Stomach (tissue), 9 donors: ENCODE measurements around the gene CBL. TPM values are rescaled to one million over a fixed set of nuclear protein-coding genes. Genes with fewer than 3 reads are reported as not detected.
"Not testable (repeated sequence)": the region's sequence is repeated elsewhere in the genome, so short reads cannot be mapped to it uniquely, and the experiment has no call there.

Experiments
- DNase-seq, 2 donors: peaks; one replicate each; pipeline versions ENCODE4 v3.0.0 to v3.0.0-alpha.2; 2013 to 2019
- H3K27ac ChIP-seq, 5 donors: fragments of 200-600 bp in 4 of 5; sonication (generic) in 4 of 5; one replicate each; pipeline ENCODE4 v1.5.1; 2013 to 2019; ENCODE audit warnings: mild to moderate bottlenecking in 1 of 5, moderate library complexity in 1 of 5
- H3K27me3 ChIP-seq, 3 donors: fragments of 200-600 bp; sonication (generic); one replicate each; pipeline ENCODE4 v1.5.1; 2017 to 2019; ENCODE audit warnings: mixed run types in 1 of 3
- H3K36me3 ChIP-seq, 4 donors: fragments of 200-600 bp; sonication (generic); 1 replicate in 3 of 4; 2 replicates in 1 of 4; pipeline ENCODE4 v1.5.1; 2016 to 2019
- H3K4me1 ChIP-seq, 4 donors: fragments of 200-600 bp; sonication (generic); one replicate each; pipeline ENCODE4 v1.5.1; 2016 to 2019
- H3K4me3 ChIP-seq, 4 donors: fragments of 200-600 bp; sonication (generic) in 3 of 4; one replicate each; pipeline ENCODE4 v1.5.1; 2016 to 2019; ENCODE audit warnings: mild to moderate bottlenecking in 1 of 4
- H3K9me3 ChIP-seq, 4 donors: fragments of 200-600 bp; sonication (generic); one replicate each; pipeline ENCODE4 v1.5.1; 2016 to 2019
- CTCF ChIP-seq, 7 experiments: fragments of 450-650 bp in 4 of 7; fragments of 200-600 bp in 3 of 7; sonication (generic) in 3 of 7; IDR thresholded peaks; one replicate each; pipeline ENCODE4 v1.5.1; 2016 to 2019; ENCODE audit warnings: antibody characterized with exemption in 7 of 7, control low read depth in 2 of 7, mild to moderate bottlenecking in 1 of 7
- EP300 ChIP-seq: sonication (generic); formaldehyde crosslinking; IDR thresholded peaks from one replicate; pipeline ENCODE4 v1.6.1; 2017; ENCODE audit warnings: antibody characterized with exemption
- POLR2A ChIP-seq, 4 donors: fragments of 450-650 bp; IDR thresholded peaks; one replicate each; pipeline ENCODE4 v1.6.1; 2016; ENCODE audit warnings: antibody characterized with exemption in 4 of 4, control low read depth in 2 of 4, mild to moderate bottlenecking in 1 of 4, moderate library complexity in 1 of 4
- POLR2AphosphoS5 ChIP-seq, 3 donors: sonication (generic); formaldehyde crosslinking; IDR thresholded peaks; one replicate each; pipeline ENCODE4 v1.6.1; 2016; ENCODE audit warnings: antibody characterized with exemption in 3 of 3
- WGBS, 5 donors: extraction: QIAGEN DNeasy Blood & Tissue Kit in 3 of 5; methylation state at CpG; one replicate each; pipeline versions ENCODE4 v1.1.5 to v1.1.7; 2013 to 2018; 5-methylcytosine and 5-hydroxymethylcytosine counted together
- intact Hi-C: fragments of 100-400 bp; cut with DNase I; formaldehyde crosslinking; loops from one replicate; pipeline ENCODE4 v1.15.1; 2023; ENCODE audit warnings: low total_unique reads
- polyA plus RNA-seq, 3 donors: library from polyadenylated mRNA; stranded (reverse); fragments of 200-250 nt; gene quantifications; one replicate each; pipeline ENCODE4 v1.2.3, GENCODE V29; 2013
- total RNA-seq, 5 donors: library from RNA; depleted of rRNA; stranded (reverse); fragments of >200 nt; gene quantifications; one replicate each; pipeline versions ENCODE4 v1.1.0 to v1.2.3, GENCODE V29; 2014 to 2016
- donor health status: healthy with polysubstance abuse.
- donor health status: Bipolar disorder and iron deficiency.
- donor health status: healthy.

CBL gene
- total and polyA plus RNA-seq, 8 donors = 1.4 to 13.8 (median 7.9) TPM

GRCh38 chr11:119158467-119158866 is 47.7 kb upstream of the CBL start:
- no peak overlapping the region for H3K4me3 ChIP-seq
- WGBS, 5 donors = 91 to 92% (median 92%) methylated on average over 12 to 13 of the region's 13 CpGs
- no peaks in the 10 kb centered on the region for H3K9me3 ChIP-seq
- no peaks in the 10 kb centered on the region for H3K4me1 ChIP-seq
- no peaks in the 10 kb centered on the region for H3K36me3 ChIP-seq
- intact Hi-C loops = no loop called here
- peaks cover 0 to 3% (median 0%) of the 10 kb centered on the region in 3 donors for H3K27me3 ChIP-seq
- no peak overlapping the region for H3K27ac ChIP-seq
- no peak for DNase-seq
- TF ChIP-seq EP300 (no peak), POLR2AphosphoS5 (IDR thresholded peaks at IDR 0.05) (no peak), CTCF (IDR thresholded peaks at IDR 0.05) (no peak), POLR2A (IDR thresholded peaks at IDR 0.05) (no peak)

- DNase-seq = no peak
- TF ChIP-seq EP300 (no peak), POLR2AphosphoS5 (IDR thresholded peaks at IDR 0.05) (no peak), POLR2A (IDR thresholded peaks at IDR 0.05) (no peak), CTCF (IDR thresholded peaks at IDR 0.05) (no peak)
- Histone ChIP-seq H3K27ac (no peak overlapping the region), H3K36me3 (no peaks in the 10 kb centered on the region), H3K4me1 (no peaks in the 10 kb centered on the region), H3K27me3 (no peaks in the 10 kb centered on the region), H3K9me3 (no peaks in the 10 kb centered on the region), H3K4me3 (no peak overlapping the region)
- 88 to 96% (median 92%) methylated on average over 8 to 9 of the region's 9 CpGs for WGBS, 5 donors
- intact Hi-C loops = no loop called here
These were observed 46.0 kb upstream of the CBL start for GRCh38 chr11:119160151-119160550.

GRCh38 chr11:119161871-119162270 is 44.3 kb upstream of the CBL start:
- 81 to 91% (median 81%) methylated on average over 7 to 8 of the region's 8 CpGs for WGBS, 5 donors
- Histone ChIP-seq H3K27ac (no peak overlapping the region), H3K27me3 (no peaks in the 10 kb centered on the region), H3K4me1 (no peaks in the 10 kb centered on the region), H3K36me3 (no peaks in the 10 kb centered on the region), H3K4me3 (no peak overlapping the region), H3K9me3 (no peaks in the 10 kb centered on the region)
- TF ChIP-seq POLR2AphosphoS5 (IDR thresholded peaks at IDR 0.05) = no peak
- TF ChIP-seq CTCF (IDR thresholded peaks at IDR 0.05) = no peak
- TF ChIP-seq EP300 = no peak
- no peak for TF ChIP-seq POLR2A (IDR thresholded peaks at IDR 0.05)
- intact Hi-C loops = no loop called here
- no peak for DNase-seq

- intact Hi-C loops = no loop called here
- 67 to 80% (median 78%) methylated on average over 8 of the region's 8 CpGs for WGBS, 5 donors
- peaks cover 11 to 23% (median 17%) of the 10 kb centered on the region in 4 donors for H3K4me1 ChIP-seq
- DNase-seq = no peak
- H3K4me3 ChIP-seq = no peak overlapping the region
- TF ChIP-seq POLR2AphosphoS5 (IDR thresholded peaks at IDR 0.05) (no peak), CTCF (IDR thresholded peaks at IDR 0.05) (no peak), POLR2A (IDR thresholded peaks at IDR 0.05) (no peak), EP300 (no peak)
- no peaks in the 10 kb centered on the region for H3K36me3 ChIP-seq
- H3K27ac ChIP-seq = no peak overlapping the region
- H3K9me3 ChIP-seq = no peaks in the 10 kb centered on the region
- H3K27me3 ChIP-seq = no peaks in the 10 kb centered on the region
These were observed 39.6 kb upstream of the CBL start for GRCh38 chr11:119166368-119167076.

GRCh38 chr11:119167077-119167458 is 39.1 kb upstream of the CBL start:
- H3K4me3 ChIP-seq, H3K9me3 ChIP-seq, intact Hi-C loops, DNase-seq, H3K27me3 ChIP-seq, H3K27ac ChIP-seq, H3K36me3 ChIP-seq: not testable (repeated sequence)
- WGBS, 5 donors = 83 to 86% (median 84%) methylated on average over 10 of the region's 10 CpGs
- peaks cover 11 to 23% (median 17%) of the 10 kb centered on the region in 4 donors for H3K4me1 ChIP-seq
